DND-41 (cell line): ENCODE data around the gene GAB1.

Experiments
- ATAC-seq: fragments of 200-7000 bp; cut with Tn5 transposase; 3 replicates; pipeline ENCODE4 v1.9.1; 2021; ENCODE audit warnings: low read depth; ENCODE audit not compliant: insufficient read depth
- DNase-seq: peaks from one replicate; pipeline ENCODE4 v3.0.0-alpha.2; 2020
- H2AFZ ChIP-seq: 2 replicates; pipeline ENCODE4 v1.6.0; 2012; ENCODE audit warnings: low read depth, low read length
- H3K27ac ChIP-seq: 2 replicates; pipeline ENCODE4 v1.5.1; 2012; ENCODE audit warnings: low read length, inconsistent platforms
- H3K27me3 ChIP-seq: fragments of 200-600 bp; sonication (generic); 2 replicates; pipeline ENCODE4 v1.6.0; 2012; ENCODE audit warnings: low read length, mild to moderate bottlenecking, inconsistent platforms; ENCODE audit not compliant: insufficient read depth, poor library complexity
- H3K36me3 ChIP-seq: 2 replicates; pipeline ENCODE4 v1.5.1; 2012; ENCODE audit warnings: low read length, inconsistent platforms; ENCODE audit not compliant: insufficient read depth
- H3K4me1 ChIP-seq: 2 replicates; pipeline ENCODE4 v1.5.1; 2012; ENCODE audit warnings: mild to moderate bottlenecking, low read length; ENCODE audit not compliant: insufficient read depth
- H3K4me2 ChIP-seq: 2 replicates; pipeline ENCODE4 v1.6.0; 2012; ENCODE audit warnings: mild to moderate bottlenecking, moderate library complexity, low read length, inconsistent platforms; ENCODE audit not compliant: insufficient read depth
- H3K4me3 ChIP-seq, 2 experiments: fragments of 200-600 bp in 1 of 2; shearing (Covaris generic) in 1 of 2; 2 replicates each; pipeline ENCODE4 v1.5.1; 2012 to 2016; ENCODE audit warnings: inconsistent platforms in 2 of 2, low read length in 2 of 2, mild to moderate bottlenecking in 2 of 2, low read depth in 1 of 2, moderate library complexity in 1 of 2
- H3K79me2 ChIP-seq: 2 replicates; pipeline ENCODE4 v1.6.0; 2012; ENCODE audit warnings: low read length, inconsistent platforms; ENCODE audit not compliant: insufficient read depth
- H3K9ac ChIP-seq: 2 replicates; pipeline ENCODE4 v1.6.0; 2012; ENCODE audit warnings: low read depth, mild to moderate bottlenecking, inconsistent platforms, low read length, moderate library complexity
- H3K9me3 ChIP-seq: 2 replicates; pipeline ENCODE4 v1.5.1; 2012; ENCODE audit warnings: low read length, moderate library complexity, mild to moderate bottlenecking, inconsistent platforms; ENCODE audit not compliant: insufficient read depth, severe bottlenecking
- H4K20me1 ChIP-seq: 2 replicates; pipeline ENCODE4 v1.6.0; 2012; ENCODE audit warnings: low read length; ENCODE audit not compliant: insufficient read depth
- CTCF ChIP-seq: IDR thresholded peaks from 2 replicates; pipeline ENCODE4 v1.5.1; 2012; ENCODE audit warnings: borderline replicate concordance, low read length, moderate library complexity, mild to moderate bottlenecking; ENCODE audit not compliant: poor library complexity, severe bottlenecking; ENCODE audit errors: extremely low read depth
- EZH2 ChIP-seq: IDR thresholded peaks from 3 replicates; pipeline ENCODE4 v1.6.1; 2012; ENCODE audit warnings: borderline replicate concordance, low read depth, mild to moderate bottlenecking, moderate library complexity, low read length, inconsistent platforms; ENCODE audit not compliant: severe bottlenecking

The GAB1 gene

GRCh38 chr4:143403553-143403820, 66.8 kb downstream of the GAB1 start:
- Histone ChIP-seq H3K4me1 (no peaks in the 10 kb centered on the region), H3K4me3 (no peak overlapping the region), H3K36me3 (no peaks in the 10 kb centered on the region), H3K9ac (no peak overlapping the region), H4K20me1 (no peaks in the 10 kb centered on the region), H3K27me3 (no peaks in the 10 kb centered on the region), H3K4me2 (no peak overlapping the region), H3K79me2 (no peaks in the 10 kb centered on the region), H3K27ac (no peak overlapping the region), H2AFZ (no peak overlapping the region), H3K9me3 (no peaks in the 10 kb centered on the region)
- ATAC-seq = no peak
- TF ChIP-seq EZH2 (no peak), CTCF (no peak)
- DNase-seq = no peak

- Histone ChIP-seq H3K27me3 (no peaks in the 10 kb centered on the region), H3K4me3 (no peak overlapping the region), H3K9ac (no peak overlapping the region), H3K36me3 (no peaks in the 10 kb centered on the region), H3K9me3 (no peaks in the 10 kb centered on the region), H3K27ac (no peak overlapping the region), H3K4me2 (no peak overlapping the region), H3K79me2 (no peaks in the 10 kb centered on the region), H4K20me1 (no peaks in the 10 kb centered on the region), H2AFZ (no peak overlapping the region), H3K4me1 (no peaks in the 10 kb centered on the region)
- no peak for DNase-seq
- ATAC-seq = no peak
- TF ChIP-seq CTCF (no peak), EZH2 (no peak)
Measured at GRCh38 chr4:143404555-143404954, 67.9 kb downstream of the GAB1 start.

- no peak for DNase-seq
- H3K79me2 ChIP-seq = no peaks in the 10 kb centered on the region
- TF ChIP-seq CTCF = no peak
Measured at GRCh38 chr4:143405075-143405730, 68.5 kb downstream of the GAB1 start.

GRCh38 chr4:143406523-143406922, 69.8 kb downstream of the GAB1 start:
- Histone ChIP-seq H3K9ac (no peak overlapping the region), H4K20me1 (no peaks in the 10 kb centered on the region), H3K79me2 (no peaks in the 10 kb centered on the region), H3K27me3 (no peaks in the 10 kb centered on the region), H3K4me2 (no peak overlapping the region), H3K4me1 (no peaks in the 10 kb centered on the region), H3K9me3 (no peaks in the 10 kb centered on the region), H3K4me3 (no peak overlapping the region), H3K36me3 (no peaks in the 10 kb centered on the region), H3K27ac (no peak overlapping the region), H2AFZ (no peak overlapping the region)
- ATAC-seq (no peak), DNase-seq (no peak)
- TF ChIP-seq CTCF (no peak), EZH2 (no peak)

More at GRCh38 chr4:143405075-143405730, 68.5 kb downstream of the GAB1 start:
- Histone ChIP-seq H2AFZ (no peak overlapping the region; the same call in 1 of the 2 replicates), H4K20me1 (no peaks in the 10 kb centered on the region), H3K4me1 (no peaks in the 10 kb centered on the region), H3K4me2 (peak overlapping the region; percentile 38; the same call in 1 of the 2 replicates), H3K36me3 (no peaks in the 10 kb centered on the region), H3K4me3 (no peak overlapping the region), H3K9ac (no peak overlapping the region), H3K27ac (no peak overlapping the region), H3K9me3 (no peaks in the 10 kb centered on the region), H3K27me3 (no peaks in the 10 kb centered on the region)
- ATAC-seq = peak; percentile 71
